ENCODE results near the gene PTPRS.

The PTPRS gene

DNA sequence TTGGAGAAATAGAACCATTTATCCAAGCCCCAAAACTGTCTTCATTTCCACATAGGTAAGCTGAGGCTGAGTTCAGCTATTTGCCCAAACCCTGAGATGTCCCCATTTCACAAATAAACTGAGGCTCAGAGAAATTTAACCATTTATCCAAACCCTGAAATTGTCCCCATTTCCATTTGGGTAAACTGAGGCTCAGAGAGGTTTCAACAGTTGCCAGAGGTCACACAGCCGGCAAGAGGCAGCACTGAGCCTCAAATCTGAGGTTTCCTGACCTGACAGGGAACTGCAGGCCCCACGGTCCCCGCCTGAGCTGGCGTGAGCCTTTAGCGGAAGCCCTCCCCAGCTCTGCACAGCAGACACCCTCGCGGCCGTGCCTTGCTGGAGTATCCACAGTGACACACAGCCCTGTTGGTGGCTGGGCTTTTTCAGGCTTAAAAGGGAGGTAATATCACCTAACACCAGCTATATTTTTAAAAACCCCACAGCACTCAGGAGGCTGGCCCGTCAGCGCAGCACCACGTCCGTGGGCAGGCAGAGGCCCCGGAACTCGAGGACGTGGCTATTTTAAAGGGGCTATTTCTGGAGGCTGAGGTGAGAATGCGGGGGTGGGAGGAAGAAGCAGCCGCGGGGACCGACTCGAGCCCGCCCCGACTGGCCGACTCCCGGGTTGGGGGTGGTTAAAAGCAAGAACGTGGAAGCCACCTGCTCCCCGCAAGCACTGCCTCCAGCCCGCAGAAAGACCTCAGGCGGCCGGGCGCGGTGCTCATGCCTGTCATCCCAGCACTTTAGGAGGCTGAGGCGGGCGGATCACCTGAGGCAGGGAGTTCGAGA, 18.5 kb downstream of the PTPRS start:
- no peak for DNase-seq (ENCODE audit: low read depth in 1 of 2, low spot score in 1 of 2)
- in situ Hi-C loops (cut with HindIII; ENCODE audit: low pct_unique_long_range_greater_than_20kb, low sequenced_read_pairs), result no loop called here
- TF ChIP-seq JUND (IDR thresholded peaks at IDR 0.05; ENCODE audit: low read depth), result no peak

DNA sequence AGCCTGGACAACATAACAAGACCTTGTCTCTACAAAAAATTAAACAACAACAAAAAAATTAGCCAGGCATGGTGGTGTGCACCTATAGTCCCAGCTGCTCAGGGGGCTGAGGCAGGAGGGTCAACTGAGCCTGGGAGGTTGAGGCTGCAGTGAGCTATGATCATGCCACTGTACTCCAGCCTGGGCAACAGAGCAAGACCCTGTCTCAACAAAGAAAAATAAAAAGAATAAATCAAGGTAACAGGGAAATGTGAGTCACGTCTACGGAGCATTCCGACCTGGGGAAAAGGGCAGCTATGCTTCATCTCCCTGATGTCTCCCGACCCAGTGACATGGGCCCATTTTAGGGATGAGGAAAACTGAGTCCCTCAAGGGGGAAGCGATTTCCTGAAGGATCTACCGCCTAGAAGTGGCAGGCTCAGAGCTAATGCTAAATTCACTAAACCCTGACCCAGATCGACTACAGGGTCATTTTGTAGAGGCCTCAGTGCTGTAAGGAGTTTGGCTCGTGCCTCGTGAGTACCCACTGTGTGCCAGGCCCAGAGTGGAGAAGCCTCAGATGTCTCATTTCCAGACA, 19.5 kb downstream of the PTPRS start:
- in situ Hi-C loops (cut with HindIII; ENCODE audit: low pct_unique_long_range_greater_than_20kb, low sequenced_read_pairs), result no loop called here
- no peak for TF ChIP-seq JUND (IDR thresholded peaks at IDR 0.05; ENCODE audit: low read depth)
- no peak for DNase-seq (ENCODE audit: low read depth in 1 of 2, low spot score in 1 of 2)

DNA sequence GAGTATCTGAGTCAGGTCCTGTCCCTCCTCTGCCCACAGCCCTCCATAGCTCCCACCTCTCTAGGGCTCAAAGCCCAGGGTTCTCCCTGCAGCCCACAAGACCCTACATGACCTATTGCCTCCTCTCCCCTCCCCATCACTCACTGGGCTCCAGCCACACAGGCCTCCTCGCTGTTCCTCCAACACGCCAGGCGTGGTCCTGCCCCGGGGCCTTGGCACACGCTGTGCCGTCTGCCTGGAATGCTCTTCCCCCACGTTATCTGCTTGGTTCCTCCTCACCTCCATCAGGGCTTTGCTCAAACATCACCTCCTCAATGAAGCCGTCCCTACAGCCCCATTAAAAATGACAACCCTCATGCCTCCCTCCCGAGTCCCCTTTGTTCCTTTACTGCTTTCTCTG, 21.1 kb downstream of the PTPRS start:
- in situ Hi-C loops (cut with HindIII; ENCODE audit: low pct_unique_long_range_greater_than_20kb, low sequenced_read_pairs), result no loop called here
- no peak for DNase-seq (ENCODE audit: low read depth in 1 of 2, low spot score in 1 of 2)
- no peak for TF ChIP-seq JUND (IDR thresholded peaks at IDR 0.05; ENCODE audit: low read depth)

DNA sequence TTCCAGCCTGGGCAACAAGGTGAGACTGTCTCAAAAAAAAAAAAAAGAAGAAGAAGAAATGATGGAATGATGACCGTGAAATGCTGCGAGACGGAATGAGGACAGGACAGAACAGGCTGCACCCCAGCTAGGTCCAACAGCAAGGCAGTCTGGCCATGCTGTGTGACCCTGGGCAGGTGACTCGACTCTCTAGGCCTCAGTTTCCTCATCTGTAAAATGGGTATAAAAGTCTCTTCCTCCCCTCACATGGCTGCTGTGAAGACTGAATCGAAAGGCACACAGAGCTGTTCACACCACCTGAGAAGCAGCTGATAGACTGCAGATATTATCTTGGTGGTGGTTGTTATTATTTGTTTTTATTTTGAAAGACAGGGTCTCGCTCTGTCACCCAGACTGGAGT, 22.3 kb downstream of the PTPRS start:
- in situ Hi-C loops (cut with HindIII; ENCODE audit: low pct_unique_long_range_greater_than_20kb, low sequenced_read_pairs), result no loop called here
- no peak for DNase-seq (ENCODE audit: low read depth in 1 of 2, low spot score in 1 of 2)
- no peak for TF ChIP-seq JUND (IDR thresholded peaks at IDR 0.05; ENCODE audit: low read depth)

DNA sequence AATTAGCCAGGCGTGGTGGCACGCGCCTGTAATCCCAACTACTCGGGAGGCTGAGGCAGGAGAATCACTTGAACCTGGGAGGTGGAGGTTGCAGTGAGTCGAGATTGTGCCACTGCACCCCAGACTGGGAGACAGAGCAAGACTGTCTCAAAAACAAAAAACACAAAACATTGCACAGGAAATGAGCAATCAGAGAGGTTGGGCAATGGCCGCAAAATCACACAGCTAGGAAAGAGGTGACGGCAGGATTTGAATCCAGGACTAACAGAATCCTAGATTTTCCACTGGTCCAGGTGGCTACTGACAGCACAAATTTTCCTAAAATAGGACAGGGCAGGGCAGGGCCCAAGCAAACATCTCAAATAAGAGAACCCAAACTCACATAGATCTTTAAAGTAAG, 23.3 kb downstream of the PTPRS start:
- TF ChIP-seq JUND (IDR thresholded peaks at IDR 0.05; ENCODE audit: low read depth), result no peak
- in situ Hi-C loops (cut with HindIII; ENCODE audit: low pct_unique_long_range_greater_than_20kb, low sequenced_read_pairs), result no loop called here
- no peak for DNase-seq (ENCODE audit: low read depth in 1 of 2, low spot score in 1 of 2)

DNA sequence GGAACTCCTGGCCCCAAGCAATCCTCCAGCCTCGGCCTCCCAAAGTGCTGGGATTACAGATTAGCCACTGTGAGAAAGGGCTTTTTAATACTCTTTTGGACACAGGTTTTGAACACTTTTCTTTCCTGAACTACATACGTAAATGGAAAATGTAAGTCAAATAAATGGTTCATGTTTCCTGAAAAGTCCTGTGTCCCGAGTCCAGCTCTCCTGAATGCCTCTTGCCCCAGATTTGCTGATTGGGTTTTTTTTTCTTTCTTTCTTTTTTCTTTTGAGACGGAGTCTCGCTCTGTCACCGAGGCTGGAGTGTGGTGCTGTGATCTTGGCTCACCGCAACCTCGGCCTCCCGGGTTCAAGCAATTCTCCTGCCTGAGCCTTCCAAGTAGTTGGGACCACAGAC, 24.5 kb downstream of the PTPRS start:
- in situ Hi-C loops (cut with HindIII; ENCODE audit: low pct_unique_long_range_greater_than_20kb, low sequenced_read_pairs), result no loop called here
- DNase-seq (ENCODE audit: low read depth in 1 of 2, low spot score in 1 of 2), result no peak
- no peak for TF ChIP-seq JUND (IDR thresholded peaks at IDR 0.05; ENCODE audit: low read depth)

DNA sequence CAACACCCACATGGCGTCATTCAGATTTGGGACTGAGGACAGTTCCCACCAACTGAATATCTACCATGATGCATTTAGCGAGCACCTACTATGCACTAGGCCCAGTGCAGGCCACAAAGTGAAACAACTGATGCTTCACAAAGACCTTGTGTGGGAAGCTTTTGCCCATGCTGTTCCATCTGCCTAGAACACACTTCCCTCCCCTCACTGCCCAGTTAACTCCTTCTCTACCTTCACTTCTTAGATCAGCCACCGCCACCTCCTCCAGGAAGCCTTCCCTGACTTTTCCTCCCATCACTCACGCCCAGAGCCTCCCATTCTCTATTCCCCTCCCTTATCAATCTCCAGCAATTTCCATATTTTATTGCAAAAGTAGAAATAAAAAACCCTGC, 25.7 kb downstream of the PTPRS start:
- DNase-seq (ENCODE audit: low read depth in 1 of 2, low spot score in 1 of 2), result no peak
- in situ Hi-C loops (cut with HindIII; ENCODE audit: low pct_unique_long_range_greater_than_20kb, low sequenced_read_pairs), result no loop called here
- no peak for TF ChIP-seq JUND (IDR thresholded peaks at IDR 0.05; ENCODE audit: low read depth)

DNA sequence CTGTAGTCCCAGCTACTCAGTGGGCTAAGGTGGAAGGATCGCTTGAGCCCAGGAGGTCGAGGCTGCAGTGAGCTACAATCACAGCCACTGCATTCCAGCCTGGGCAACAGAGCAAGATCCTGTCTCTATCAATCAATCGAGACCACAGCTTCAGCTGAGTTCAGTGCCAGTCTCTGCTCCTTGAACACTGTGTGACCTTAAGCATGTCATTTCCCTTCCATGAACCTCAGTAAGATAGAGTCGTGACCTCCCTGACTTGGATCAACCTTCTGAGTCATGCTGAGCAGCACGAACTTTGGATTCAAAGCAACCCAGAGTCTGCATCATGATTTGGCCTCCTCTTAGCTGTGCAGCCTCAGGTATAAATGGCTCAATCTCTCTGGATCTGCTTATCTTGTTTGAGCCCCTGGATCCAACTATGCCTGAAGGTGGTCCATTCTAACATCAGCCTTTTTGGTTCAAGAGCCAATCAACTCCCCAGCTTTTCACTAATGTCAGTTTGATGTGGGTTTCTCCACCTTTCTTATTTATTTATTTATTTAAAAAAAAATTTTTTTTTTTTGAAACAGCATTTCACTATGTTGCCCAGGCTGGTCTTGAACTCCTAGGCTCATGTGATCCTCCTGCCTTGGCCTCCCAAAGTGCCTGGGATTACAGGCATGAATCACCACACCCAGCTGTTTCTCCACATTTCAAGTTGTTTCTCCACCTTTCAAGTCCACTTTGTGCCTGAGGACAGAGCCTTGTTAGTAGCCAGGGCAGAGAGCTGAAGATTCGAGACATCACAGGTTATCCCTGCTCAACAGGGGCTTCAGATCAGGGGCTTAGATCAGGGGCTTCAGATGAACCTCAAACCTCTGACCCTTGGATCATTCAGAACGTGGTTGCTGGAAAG, 26.4 kb downstream of the PTPRS start:
- no peak for DNase-seq (ENCODE audit: low read depth in 1 of 2, low spot score in 1 of 2)
- in situ Hi-C loops (cut with HindIII; ENCODE audit: low pct_unique_long_range_greater_than_20kb, low sequenced_read_pairs), result no loop called here
- TF ChIP-seq JUND (IDR thresholded peaks at IDR 0.05; ENCODE audit: low read depth), result no peak

DNA sequence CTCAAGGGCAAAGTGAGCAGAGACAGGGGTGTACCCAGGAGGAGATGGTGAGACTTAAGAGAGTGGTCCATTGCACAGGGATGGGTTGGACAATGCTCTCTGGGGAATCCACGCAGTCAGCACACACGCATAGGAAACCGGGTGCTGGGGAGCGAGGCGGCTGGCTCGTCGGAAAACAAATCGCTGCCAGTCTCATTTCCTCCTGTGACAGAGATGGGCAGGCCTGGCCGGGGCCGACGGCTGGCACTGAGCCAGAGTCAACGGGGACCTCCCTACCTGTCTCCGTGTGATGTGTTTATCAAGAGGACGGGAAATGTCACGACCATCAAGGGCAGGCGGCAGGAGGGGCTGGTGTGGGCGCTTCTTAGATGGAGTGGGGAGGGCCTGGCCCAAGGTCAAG, 27.3 kb downstream of the PTPRS start:
- in situ Hi-C loops (cut with HindIII; ENCODE audit: low pct_unique_long_range_greater_than_20kb, low sequenced_read_pairs), result no loop called here
- TF ChIP-seq JUND (IDR thresholded peaks at IDR 0.05; ENCODE audit: low read depth), result no peak
- no peak for DNase-seq (ENCODE audit: low read depth in 1 of 2, low spot score in 1 of 2)

DNA sequence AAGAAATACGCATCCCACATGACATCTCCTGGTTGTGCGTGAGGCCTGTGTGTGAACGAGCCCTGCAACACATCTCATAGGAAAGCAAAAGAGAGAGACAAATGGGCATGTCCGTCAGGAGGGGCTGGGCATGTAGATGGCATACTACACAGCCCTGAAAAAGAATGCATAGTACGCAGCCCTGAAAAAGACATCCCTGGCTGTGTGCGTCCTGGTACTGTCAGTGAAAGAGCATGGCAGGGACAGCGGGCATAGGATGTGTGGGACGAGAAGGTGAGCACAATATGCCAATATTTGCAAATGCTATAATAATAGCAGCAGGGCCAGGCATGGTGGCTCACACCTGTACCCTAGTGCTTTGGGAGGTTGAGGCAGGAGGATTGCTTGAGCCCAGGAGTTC, 28.6 kb downstream of the PTPRS start:
- in situ Hi-C loops (cut with HindIII; ENCODE audit: low pct_unique_long_range_greater_than_20kb, low sequenced_read_pairs), result no loop called here
- no peak for TF ChIP-seq JUND (IDR thresholded peaks at IDR 0.05; ENCODE audit: low read depth)
- no peak for DNase-seq (ENCODE audit: low read depth in 1 of 2, low spot score in 1 of 2)

DNA sequence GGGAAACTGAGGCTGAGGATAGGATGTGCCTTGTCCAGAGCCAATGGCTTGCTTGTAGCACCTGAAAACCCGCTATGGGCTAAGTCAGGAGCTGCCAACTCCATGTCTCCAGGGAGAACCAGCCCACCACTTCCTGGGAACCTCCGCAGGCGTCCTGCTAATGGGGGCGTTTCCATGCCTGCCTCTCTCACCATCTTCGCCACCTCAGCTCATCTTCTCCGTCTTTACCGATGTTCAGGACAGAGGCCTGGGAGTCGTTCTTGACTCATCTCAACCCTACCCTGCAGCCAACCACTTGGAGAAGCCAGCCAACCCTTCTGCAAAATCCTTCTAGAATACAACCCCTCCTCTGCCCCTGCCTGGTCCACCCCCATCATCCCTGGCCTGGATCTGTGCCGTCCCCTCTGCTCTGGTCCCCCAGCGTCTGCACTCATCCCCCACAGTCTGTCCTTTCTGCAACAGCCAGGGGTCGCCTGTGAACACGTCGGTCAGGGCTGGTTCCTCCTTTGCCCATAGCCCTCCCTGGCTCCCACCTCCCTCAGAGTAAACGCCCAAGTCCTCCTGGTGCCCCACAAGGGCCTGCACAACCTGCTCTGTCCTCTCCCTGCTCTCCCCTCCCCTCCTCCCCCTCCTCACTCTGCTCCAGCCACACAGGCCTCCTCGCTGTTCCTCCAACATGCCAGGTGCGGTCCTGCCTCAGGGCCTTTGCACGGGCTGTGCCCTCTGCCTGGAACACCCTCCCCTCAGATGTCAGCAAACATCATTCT, 31.0 kb downstream of the PTPRS start:
- in situ Hi-C loops (cut with HindIII; ENCODE audit: low pct_unique_long_range_greater_than_20kb, low sequenced_read_pairs), result no loop called here
- no peak for TF ChIP-seq JUND (IDR thresholded peaks at IDR 0.05; ENCODE audit: low read depth)
- DNase-seq (ENCODE audit: low read depth in 1 of 2, low spot score in 1 of 2), result peak in 1 of 2 experiments; percentile 44

Measured in T47D (cell line).